HG02763 (cell line): ENCODE results near the gene BARHL2.

Source experiments
- ATAC-seq: cut with Tn5 transposase; IDR thresholded peaks from one replicate; pipeline ENCODE4 v1.9.1; 2021; ENCODE audit warnings: mild to moderate bottlenecking, moderate library complexity; ENCODE audit not compliant: unreplicated experiment

BARHL2 gene

DNA sequence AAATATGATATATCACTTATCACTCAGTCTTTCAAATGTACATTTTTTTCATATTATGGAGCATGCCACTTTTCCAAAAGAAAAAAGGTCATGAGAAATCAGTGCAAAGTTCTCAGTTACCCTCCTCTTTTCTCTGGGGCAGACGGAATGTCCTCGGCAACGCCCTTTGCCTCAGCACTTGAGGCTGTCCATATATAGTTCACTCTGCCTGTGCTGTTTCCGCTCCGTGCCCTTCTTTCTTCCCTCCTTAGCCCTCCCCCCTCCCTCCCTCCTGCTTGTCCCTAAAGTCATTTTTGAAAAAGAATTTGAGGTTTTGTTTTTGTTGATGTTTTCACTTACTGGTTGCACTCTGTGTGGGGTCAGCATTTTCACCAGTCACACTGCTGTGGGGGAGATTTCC lies 5.4 kb downstream of the BARHL2 start:
- ATAC-seq, result no peak

DNA sequence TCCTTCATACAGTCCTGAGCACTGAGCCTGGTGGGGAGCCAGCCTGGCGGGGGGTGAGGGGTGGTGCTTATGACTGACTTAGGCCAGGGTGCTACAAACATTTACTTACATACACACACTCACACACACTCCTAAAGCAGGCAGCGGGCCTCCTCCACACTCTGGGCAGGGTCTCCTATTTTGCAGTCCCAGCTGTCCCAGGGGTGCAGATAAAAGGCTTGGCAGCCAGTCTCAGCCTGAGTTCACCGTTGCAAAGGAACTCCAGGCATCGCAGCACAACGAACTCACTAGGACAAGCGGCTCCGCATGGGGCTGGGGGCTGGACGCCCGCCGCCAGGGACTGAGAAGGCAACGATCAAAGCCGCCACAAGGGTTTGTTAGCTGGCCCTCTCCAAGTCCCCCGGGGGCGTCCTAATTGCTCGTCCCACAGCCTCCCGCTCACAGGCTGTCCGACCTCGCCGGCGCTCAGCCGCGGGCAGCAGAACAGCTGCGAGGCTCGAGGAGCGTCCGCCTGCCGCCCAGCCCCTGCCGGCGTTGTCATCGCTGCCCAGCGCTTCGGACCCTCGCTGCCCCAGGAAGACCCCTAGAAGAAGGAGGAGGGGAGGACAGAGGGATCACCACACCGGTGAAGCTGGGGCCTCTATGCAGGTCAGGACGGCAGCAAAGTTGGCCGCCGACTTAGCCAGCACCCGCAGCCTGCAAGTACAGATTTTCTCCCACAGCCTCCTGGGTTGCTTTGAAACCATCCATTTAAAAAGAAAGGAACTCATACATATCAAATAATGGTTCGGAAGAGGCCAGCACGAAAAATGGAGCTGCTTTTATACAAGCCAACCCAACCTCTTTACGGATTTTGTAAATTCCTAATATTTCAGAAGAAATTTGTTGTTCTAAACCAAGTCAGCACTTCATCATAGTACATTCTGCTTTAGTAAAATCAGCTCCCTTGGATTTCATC lies 6.2 kb downstream of the BARHL2 start:
- no peak for ATAC-seq

- ATAC-seq, result no peak
These were observed 7.6 kb downstream of the BARHL2 start for GRCh38 chr1:90709535-90709934.

DNA sequence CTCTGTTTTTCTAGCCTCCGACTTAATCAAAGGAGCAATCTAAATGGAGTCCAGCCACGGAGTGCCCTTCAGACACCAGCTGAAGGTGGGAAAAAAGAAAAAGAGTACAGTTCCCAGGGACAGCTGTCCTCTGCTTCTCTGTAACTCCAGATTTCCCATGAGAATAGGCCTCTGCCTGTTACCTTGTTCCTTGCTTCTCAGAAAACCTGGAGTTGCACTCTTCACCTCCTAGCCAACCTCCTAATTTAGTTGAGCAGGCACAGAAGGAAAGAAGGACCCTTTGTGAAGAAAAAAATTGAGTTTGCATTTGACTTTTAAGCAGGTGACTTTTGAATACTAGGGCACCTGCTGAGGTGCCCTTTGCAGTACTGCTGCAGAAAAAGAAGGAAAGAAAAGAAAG lies 8.3 kb downstream of the BARHL2 start:
- ATAC-seq, result no peak

- ATAC-seq, result no peak
These were observed 8.8 kb downstream of the BARHL2 start for GRCh38 chr1:90708236-90708786.

GRCh38 chr1:90707363-90707710 lies 9.8 kb downstream of the BARHL2 start:
- ATAC-seq, result no peak

- no peak for ATAC-seq
These were observed 10.4 kb downstream of the BARHL2 start for GRCh38 chr1:90706437-90707362.

- ATAC-seq, result no peak
These were observed 11.1 kb downstream of the BARHL2 start for GRCh38 chr1:90705956-90706355.

- no peak for ATAC-seq
These were observed 12.3 kb downstream of the BARHL2 start for GRCh38 chr1:90704817-90705216.

DNA sequence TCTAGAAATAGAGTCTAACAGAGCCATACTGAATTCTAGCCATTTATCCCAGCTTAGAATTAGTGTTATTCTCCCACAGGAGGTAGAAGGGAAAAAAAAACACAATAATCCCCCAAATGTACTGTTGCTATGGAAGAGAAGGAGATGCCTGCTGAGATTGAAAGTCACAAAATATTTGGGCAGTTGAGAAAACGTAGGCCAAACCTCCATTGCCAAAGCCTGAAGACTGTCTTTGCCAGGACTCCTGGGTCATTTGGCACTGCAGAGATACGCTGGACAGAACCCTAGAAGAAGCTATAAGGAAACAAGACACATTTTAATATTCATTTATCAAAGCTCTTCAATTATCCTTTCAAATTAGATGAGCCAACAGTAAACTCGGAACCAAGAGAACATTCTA lies 22.3 kb downstream of the BARHL2 start:
- ATAC-seq, result no peak

DNA sequence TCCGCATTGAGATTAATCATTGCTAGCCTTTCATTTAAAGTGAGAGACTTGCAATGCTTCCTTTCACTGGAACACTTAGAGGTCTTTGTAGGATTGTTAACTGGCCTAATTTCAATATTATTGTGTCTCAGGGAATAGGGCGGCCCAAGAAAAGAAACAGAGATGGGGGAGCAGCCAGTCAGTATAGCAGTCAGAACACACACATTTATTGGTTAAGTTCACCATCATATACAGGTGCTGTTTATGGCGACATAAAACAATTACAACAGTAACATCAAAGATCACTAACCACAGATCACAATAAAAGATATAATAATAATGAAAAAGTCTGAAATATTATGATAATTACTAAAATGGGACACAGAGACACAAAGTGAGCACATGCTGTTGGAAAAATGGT lies 29.4 kb downstream of the BARHL2 start:
- ATAC-seq, result no peak

DNA sequence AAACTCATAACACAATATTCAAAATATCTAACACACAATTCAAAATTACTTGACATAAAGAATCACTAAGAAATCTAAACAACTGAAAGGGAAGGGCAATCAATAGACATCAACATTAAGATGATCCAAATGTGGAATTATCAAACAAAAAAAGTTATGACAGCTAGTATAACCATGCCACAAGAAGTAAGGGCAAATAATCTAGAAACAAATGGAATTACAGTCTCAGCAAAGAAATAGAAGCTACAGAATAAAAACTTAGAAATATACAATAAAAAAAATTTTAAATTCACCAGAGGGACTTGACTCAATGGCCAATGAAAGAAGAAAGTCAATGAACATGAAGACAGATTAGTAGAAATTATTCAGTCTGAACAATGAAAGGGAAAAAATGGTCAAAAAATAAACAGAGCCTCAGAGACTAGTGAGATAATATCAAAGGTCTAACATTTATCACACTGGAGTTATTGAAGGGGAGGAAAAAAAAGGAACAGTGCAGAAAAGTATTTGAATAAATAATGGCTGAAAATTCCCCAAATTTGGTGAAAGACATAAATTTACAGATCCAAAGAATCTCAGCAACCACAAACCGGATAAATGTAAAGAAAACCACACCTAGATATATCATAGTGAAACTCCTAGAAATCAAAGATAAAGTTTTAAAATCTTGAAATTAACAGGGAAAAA lies 41.8 kb downstream of the BARHL2 start:
- ATAC-seq, result no peak

- no peak for ATAC-seq
These were observed 45.4 kb downstream of the BARHL2 start for GRCh38 chr1:90671741-90672140.

GRCh38 chr1:90671251-90671650 lies 45.9 kb downstream of the BARHL2 start:
- ATAC-seq, result no peak
